Muscle of back (tissue), 11 donors: Measurements from ENCODE around the gene DCAF5. TPM values are rescaled to one million over a fixed set of nuclear protein-coding genes. Genes with fewer than 3 reads are reported as not detected.
A peak's percentile ranks its signal among the peaks of the same experiment; 100 is the strongest.
"Not testable (repeated sequence)": the region's sequence is repeated elsewhere in the genome, so short reads cannot be mapped to it uniquely, and the experiment has no call there.

Experiments
- DNase-seq, 3 donors: peaks; one replicate each; pipeline versions ENCODE4 v3.0.0 to v3.0.0-alpha.2; 2013
- polyA plus RNA-seq, 10 donors: library from polyadenylated mRNA; unstranded; fragments of 120-200 nt; gene quantifications; one replicate each; pipeline ENCODE4 v1.2.1, GENCODE V29; 2013; ENCODE audit not compliant: insufficient read length in 10 of 10

DCAF5 gene
- polyA plus RNA-seq, 10 donors = 35.6 to 47.0 (median 39.6) TPM

DNA sequence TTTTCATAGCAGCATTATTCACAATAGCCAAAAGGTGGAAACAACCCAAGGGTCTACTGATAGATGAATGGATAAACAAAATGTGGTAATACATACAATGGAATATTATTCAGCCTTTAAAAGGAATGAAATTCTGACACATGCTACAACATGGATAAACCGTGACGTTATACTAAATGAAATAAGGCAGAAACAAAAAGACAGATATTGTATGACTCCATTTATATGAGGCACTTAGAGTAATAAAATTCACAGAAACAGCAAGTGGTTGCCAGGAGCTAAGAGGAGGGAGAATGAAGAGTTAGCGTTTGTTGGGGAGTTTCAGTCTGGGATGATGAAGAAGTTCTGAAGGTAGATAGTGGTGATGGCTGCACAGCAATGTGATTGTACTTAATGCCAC is 76.6 kb downstream of the DCAF5 start:
- DNase-seq = no peak

DNA sequence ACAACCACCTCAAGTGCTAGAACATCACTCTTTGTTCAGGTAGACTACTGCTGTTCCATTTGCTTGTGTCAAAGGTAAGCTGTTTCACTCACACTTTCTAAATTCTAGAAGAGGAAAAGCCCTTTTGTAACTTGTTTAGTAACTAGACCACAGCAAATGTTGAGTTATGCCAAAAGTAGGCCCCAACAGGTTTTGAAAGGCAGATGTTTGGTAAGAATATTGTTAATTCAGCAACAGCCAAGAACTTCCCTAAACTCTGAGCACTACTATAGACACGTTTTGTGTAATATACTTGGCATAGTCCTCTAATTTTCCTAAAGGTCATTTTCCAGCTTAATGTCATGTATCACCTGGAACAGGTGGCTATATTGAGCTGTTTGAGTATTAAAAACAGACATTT is 79.0 kb downstream of the DCAF5 start:
- DNase-seq = no peak

DNA sequence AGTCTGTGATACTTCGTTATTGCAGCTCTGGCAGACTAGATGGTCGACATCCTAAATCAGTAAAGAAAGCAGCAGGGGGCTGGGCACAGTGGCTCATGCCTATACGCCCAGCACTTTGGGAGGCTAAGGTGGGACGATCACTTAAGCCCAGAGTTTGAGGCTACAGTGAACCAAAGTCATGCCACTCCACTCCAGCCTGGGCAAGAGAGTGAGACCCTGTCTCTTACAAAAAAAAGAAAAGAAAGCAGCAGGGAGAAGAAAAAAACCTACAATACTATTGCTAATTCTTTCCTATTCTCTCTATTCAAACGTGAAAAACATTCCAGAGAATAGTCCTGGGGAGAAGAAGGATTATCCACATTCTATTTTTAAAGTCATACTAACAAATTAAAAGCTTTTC is 79.5 kb downstream of the DCAF5 start:
- no peak for DNase-seq

DNA sequence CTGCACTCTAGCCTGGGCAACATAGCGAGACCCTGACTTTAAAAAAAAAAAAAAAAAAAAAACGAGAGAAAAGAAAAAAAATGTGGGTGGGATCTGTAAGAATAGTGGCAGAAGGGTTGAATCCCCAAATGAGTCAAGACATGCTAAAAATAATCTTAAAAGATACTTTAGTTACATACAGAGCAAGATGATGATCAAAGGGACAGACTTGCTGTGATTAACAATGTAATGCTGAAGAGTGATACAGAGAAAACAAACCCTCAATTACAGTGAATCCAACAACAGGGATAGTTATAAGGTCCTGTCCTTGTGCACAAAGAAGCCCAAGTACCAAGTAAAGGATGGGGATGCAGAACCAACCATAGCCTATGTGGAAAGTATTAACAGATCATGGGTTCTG is 80.3 kb downstream of the DCAF5 start:
- no peak for DNase-seq

DNA sequence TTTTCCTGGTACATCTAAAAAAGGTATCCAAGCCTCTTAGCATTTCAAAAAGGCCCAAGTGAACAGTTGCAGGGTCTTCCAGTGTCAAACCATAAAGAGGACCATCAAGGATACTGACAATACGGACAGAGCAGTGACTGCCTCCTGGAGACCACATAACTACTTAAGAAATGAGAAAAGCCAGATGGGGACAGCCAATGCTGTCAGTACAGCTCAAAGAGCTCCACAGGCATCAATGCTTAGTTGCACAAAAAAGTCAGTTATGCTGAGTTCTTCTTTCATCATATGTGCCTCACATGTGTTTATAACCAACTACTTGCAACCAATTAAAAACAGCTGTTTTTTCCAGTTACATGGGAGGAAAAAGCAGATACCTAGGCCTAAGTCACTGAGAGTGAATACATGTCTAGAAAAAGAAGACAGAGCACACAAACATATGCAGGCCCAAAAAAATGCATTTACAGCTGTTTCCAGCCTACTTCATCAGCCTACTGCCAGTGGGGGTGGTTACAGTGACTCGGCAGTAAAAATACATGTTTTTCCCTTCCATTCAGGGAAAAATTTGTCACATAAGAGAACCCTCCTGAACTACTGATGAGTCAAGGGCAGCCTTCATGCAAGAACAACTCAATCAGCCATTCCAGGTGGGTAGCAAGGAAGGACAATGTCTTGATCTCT is 84.0 kb downstream of the DCAF5 start:
- DNase-seq = peak in 2 of 3 donors; percentile 41 to 72

DNA sequence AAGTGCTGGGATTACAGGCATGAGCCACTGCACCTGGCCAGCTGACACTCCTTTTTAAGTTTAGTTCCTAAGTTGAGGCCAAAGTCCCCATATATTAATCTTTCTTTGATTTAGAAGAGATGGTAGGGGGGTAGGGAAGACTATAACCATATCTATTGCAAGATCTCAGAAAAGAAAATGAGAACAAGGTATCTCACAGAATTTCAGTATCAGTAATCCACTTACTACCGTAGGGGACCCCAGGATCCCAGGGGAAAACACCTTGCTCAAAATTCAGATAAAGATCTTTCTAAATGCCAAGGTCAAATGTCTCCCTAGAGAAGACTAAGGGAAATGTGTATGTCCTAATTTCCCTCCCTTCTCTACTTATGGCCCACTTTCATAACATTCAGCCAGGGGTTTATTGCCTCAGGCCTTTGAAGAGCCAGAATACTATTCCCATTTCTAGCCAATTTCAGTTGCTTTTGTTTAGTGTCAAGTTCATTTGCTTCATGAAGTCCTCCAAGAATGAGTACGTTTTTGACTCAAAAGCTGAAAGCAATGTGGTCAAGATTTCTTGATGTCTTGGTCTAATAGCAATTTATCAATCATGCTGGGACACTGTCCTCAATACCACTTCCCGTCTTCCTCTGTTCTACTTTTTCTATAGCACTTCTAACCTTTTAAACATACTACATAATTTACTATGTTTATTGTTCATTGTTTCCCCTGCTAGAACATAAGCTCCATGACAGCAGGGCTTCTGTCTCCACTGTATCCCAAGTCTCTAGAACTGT is 86.3 kb downstream of the DCAF5 start:
- DNase-seq = no peak

DNA sequence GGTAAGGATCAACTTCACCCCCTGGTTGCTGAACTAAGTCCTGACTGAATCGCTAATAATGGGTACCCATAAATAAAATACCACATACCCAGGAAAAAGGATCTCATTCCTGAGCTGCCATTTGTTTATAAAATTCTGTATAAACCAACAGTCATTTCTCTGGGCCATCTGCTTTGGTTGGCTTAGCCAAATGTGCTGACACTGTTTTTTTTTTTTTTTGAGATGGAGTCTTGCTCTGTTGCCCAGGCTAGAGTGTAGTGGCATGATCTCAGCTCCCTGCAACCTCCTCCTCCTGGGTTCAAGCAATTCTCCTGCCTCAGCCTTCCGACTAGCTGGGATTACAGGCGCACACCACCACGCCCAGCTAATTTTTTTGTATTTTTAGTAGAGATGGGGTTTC is 87.0 kb downstream of the DCAF5 start:
- not testable (repeated sequence) for DNase-seq

DNA sequence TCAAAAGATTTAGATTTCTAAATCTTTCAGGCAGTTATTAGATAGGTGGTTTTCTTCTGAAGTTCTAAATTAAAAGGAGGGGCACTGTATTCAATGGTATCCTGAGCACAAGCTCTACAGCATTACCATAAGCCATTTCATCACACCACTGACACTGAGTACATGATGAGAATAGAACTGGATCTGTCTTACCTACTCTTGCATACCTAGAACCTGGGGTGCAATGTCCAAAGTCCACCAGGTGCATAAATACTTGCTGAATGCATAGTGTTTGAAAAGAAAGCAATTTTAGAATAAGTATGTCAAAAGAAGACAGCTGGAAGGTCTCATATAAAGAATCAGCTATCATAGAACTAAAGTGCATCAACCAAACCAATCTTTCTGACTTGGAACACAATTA is 88.3 kb downstream of the DCAF5 start:
- no peak for DNase-seq

DNA sequence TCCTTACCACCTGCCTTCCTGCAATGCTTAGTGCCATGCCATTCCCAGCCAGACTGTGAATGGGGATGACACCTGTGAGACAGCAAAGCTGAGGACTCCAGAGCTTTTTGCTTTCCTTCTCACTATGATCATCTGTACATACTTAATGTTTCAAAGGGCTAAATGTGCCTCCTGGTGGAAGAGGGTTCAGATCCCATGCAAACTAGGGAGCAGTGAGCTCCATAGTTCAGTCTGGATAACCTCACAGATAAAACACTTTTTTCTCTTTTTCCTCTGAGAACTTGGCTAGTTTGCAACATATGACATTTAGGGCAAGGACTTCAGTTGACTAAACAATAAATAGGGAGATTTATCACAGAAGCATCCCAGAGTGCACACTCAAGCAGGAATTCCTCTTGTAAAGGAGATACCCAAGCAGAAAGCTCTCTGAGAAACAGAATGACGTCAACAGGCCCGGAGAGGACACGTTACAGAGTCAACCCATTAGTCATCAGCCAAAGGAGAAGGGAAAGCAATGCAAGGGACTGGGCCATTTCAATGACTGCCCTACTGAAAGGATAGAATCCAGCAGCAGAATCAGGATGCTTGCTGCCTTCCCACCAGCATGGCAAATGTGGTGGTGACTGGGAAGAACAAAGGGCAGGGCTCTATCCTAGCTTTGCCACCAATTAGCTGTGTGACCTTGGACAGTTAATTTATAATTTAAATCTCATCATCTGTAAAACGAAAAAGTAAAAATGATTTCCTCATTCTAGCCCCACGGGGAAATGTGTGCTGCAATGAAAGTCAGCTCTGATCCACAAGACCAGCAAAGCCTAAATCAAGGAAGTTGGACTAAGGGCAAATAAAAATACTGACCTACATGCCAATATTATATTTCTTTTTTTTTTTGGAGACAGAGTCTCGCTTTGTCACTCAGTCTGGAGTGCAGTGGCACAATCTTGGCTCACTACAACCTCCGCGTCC is 93.0 kb downstream of the DCAF5 start:
- DNase-seq = peak in 1 of 3 donors; percentile 87

DNA sequence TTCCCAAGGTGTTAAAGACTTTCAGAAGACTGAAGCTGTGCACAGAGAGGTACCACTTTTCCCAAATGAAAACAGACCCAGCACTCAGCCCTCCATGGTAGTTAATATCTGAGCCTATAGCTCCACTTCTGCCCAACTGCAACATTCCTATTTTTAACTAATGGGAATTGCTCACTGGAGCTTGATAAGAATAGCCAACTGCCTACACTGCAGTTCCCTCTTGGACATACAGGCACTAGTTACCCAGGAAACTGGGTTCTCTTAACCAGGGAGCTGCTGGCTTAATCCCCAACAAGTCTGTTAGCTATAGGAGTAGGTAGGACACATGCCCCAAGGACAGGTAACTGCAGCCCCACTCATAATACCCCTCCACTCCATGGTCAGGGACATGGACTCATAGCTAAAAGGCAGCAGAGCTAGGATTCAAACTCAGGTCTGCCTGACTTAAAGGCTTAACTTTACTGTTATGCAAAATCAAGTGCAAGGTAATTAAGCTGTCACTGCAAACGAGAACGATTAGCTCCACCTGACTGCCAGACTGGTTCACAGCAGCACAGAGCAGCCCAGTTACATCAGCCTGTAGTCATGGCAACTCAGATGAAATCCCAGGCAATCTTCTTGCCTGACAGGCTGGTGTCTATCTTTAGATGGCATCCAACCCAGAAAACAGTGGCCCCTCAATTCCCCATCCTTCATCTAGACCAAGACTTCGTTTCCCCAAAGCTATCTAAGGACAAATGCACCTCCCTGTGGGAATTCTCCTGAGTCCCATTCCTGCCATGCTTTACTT is 96.7 kb downstream of the DCAF5 start:
- no peak for DNase-seq

DNA sequence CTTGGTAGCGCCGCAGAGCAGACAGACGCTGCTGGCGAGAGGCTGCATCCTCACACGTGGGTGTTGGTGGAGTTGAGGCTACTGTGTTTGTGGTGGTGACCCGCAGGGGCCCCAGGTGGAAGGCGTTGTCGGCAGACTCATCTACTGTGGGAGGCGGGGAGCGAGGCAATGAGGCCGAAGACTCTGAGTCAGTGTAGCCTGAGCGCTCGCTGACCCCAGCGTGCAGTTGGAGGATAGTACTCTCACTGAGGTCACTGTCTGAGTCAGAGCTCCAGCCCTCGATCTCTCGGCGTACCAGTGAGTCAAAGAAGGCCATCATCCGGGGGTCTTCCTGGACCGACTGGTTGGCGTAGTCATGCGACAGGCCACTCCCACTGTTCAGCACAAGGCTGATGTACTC is 97.8 kb downstream of the DCAF5 start:
- DNase-seq = no peak

DNA sequence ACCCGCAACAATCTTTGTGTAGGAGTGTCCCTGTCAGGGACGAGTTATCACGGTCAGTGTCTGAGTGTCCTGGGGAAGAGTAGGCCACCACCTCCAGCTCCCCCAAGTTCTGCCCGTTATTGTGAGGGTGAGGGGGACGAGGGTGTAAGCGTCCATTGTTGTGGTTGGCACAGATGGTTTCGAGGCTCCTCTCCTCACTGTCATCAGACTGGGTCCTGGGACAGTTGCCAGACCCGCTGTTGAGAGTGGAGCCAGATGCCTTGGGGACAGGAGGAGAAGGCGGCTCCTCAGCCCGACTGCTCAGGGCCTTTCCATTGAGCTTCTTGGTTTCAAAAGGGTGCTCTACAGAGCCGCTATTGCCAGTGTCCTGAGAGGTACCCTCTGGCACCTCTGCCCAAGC is 98.9 kb downstream of the DCAF5 start:
- no peak for DNase-seq

DNA sequence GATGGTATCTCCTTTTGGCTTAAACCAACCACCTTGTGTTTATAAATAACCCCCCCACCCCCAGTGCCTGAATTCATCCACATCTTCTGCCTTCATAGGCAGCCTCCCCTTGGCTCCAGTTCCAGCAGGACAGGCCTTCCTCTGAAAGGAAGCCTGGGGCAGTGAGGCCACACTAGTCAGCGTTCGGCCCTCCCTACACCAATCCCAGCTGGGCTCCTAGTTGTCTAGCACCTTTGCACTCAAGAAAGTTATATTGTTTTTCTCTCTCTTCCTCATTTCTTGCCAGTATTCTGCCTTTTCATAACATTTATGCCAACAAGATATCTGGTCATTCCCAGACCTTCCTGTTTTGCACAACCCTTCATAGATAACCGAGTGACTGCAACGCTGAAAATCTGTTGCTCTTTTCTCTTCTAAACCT is 100.7 kb downstream of the DCAF5 start:
- no peak for DNase-seq

DNA sequence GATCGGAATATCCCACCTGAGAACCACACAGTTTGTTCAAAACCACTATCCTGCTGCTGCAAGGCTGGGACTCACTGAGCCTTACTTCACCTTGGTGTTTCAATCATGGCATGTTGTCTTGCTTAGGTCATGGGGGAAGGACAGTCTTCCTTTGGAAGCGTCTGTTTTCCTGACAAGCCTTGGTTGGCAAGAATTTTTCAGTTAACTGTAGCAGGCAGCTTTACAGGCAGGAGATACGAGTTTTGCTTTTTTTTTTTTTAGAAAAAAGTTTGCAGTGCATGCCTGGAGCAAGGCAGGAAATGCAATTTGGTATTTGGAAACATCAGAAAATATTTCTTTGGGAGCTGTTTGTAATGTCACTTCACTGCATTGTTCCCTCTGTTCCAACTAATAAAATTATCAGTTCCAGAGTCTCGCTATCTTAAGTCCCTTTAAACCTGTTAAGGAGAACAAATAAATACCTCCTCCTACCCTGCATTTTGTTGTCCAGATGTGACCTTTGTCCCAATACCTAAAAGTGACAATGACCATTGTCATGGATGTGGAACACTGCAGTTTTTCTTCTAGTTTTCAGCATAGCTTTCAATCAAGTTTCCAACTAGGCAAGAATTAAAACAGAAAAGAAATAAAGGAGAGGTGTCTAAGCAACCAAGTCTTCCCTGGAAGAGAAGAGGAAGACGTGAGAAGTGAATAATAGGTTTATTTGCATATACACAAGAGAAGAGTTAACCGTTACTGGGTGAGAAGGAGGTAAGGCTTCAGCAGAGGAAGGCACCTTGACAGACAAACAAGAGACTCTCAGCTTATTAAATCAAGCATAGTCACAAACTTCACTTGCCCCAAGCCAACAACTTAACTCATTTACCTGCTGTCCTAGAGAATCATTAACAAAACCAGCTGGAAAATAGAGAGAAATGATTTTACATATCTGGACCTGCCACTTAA is 102.4 kb downstream of the DCAF5 start:
- DNase-seq = peak in 1 of 3 donors; percentile 21

DNA sequence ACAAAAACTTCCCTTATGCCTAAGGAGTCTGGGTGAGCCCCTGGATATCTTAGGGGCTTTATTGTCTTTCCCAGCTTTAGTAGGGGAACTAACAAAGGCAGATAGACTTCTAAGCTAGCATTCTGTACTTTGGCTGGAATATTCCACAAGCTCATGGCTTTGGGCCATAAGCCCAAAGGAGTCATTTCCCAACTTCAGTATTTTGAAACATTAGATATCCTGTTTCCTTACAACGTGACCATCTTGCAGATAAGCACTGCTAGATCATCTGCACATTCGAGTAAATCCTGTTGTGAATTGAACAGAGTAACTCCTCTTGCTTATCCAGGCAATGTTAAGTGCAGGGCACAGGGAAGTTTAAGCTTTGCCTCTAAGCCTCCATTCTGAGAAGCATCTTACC is 103.2 kb downstream of the DCAF5 start:
- DNase-seq = peak in 1 of 3 donors; percentile 62

DNA sequence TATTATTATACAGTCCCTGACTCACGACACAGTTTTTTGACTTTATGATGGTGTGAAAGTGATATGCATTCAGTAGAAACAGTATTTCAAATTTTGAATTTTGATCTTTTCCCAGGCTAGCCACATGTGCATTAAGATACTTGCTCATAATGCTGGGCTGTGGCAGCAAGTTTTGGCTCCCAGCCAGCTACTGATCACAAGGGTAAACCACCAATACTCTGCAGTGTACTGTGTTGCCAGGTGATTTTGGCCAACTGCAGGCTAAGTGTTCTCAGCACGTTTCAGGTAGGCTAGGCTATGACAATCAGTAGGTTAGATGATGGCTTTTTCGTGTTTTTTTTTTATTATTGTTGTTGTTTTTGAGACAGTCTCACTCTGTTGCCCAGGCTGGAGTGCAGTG is 104.5 kb downstream of the DCAF5 start:
- no peak for DNase-seq

DNA sequence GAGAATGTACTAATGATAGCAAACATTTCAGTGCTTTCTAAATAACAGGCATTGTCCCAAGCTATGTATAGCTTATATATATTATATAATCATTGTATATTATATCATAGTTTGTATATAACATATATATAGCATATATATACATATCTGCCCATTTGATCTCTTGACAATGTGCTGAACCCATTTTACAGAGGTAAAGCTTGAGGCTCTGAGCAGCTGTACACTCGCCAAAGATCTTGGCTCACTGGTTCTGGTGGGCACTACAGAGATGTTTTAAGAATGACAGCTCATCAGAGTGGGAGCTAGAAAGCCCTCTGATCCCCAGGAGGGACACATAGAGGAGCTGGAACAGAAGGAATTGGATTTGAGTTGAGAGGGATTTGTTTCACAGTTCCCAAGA is 105.7 kb downstream of the DCAF5 start:
- DNase-seq = no peak

DNA sequence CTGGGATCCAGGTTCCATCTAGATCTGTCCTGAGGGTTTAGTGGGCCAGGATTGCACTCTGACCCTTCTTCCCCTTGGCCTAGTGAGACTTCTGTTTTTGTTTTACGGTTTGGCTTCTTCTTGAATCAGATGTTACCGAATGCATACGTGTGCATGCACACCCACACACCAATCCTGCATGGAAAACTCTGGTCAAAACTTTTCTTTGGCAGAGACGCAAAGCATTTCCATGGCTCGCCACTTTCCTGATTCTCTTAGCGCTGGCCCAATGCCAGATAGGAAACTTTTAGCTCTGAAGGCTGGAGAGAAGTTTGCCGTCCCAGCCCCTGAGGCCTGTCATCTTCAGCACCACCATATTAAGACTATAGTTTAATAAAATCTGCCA is 106.5 kb downstream of the DCAF5 start:
- peak in 2 of 3 donors; percentile 84 to 88 for DNase-seq

DNA sequence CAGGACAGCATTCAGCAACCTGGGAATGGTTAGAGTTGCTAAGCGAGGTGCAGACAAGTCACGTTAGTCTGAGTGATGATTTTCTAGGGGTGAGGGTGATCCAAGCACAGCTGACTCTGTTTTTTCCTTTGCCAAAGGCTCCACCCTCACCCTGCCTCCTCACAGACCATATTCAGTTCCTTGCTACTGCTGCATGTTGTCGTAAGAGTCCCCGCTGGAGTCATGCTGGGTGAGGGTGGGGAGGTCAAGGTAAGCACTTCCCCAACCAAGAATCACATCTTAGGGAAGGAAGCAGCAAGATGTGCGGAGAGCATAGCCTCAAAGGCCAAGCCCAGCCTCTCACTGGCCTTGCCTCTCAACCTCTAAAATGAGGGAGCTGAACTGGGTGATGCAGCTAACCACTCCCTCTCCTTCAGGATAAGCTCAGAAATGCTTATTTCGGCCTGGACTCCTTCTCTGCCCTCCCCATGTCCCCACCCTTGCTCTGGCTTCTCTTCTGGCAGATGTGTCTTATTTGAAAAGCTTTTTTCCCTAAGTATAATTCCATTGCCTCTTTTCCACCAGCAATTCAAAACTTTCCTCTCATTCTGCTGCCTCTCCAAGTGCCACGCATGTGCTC is 107.0 kb downstream of the DCAF5 start:
- peak in 1 of 3 donors; percentile 62 for DNase-seq
